GM13976 (cell line): ENCODE data around the gene ADCY5.

Experiments used
- DNase-seq: peaks from one replicate; pipeline ENCODE4 v3.0.0; 2012; ENCODE audit warnings: low spot score
- CTCF ChIP-seq: IDR thresholded peaks from 2 replicates; pipeline ENCODE4 v1.5.1; 2012; ENCODE audit warnings: borderline replicate concordance, mild to moderate bottlenecking; ENCODE audit not compliant: insufficient read depth; ENCODE audit errors: extremely low read depth, missing control alignments, control extremely low read depth
- in situ Hi-C: fragments of 300-500 bp; cut with MboI; formaldehyde crosslinking; loops from one replicate; pipeline ENCODE4 v1.12.0; 2022; ENCODE audit warnings: low sequenced_read_pairs, mixed read lengths, inconsistent platforms; ENCODE audit not compliant: unreplicated experiment

ADCY5 gene

GRCh38 chr3:123404391-123404790 is 44.5 kb downstream of the ADCY5 start:
- DNase-seq: no peak
- in situ Hi-C loops: no loop called here
- no peak for TF ChIP-seq CTCF

DNA sequence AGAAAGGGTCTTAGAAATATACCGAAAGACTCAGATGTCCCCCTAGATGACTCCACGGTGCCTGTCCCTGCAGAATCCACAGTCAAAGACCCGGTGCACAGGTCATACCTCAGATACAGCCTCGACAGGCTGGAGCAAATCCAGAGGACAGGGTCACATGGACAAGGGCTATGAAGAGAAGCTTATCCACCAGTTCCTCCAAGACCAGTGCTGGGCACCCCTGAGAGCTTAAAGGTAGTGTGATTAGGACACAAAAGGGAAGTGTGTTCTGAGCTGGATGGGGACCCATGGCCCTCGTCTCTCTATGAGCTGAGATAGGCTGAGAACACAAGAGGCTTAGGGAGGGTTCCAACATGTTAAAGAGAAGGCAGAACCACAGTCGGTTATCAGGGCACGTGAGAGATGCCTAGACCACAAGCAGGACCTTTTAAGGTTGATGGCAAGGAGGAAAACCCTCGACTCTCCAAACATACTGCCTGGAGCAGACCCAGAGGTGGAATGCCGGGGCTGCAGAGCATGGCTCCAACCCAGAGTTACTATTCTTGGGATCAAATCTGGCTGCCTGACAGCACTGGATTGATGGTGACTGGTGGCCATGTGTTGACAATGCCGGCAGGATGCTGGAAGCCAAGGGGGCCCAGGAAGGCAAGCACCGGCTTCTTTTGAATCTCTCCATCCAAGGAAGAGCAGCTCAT is 46.9 kb downstream of the ADCY5 start:
- DNase-seq: no peak
- in situ Hi-C loops: no loop called here
- TF ChIP-seq CTCF: no peak

DNA sequence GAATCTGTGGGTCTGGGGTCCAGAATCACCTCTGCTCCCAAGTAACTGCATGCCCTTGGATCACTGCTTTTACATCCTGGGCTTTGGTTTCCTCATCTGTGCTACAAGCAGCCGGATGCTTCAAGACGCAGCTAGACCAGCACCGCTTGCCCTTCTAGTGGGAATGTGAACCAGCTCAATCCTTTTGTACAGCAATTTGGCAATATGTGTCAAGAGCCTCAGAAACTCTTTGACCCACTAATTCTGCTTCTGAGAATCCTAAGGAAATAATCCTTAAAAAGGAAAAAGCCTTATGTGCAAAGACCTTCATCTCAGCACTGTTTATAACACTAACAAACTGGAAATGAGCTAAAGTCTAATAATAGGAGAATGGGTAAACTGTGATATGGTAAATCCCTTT is 48.7 kb downstream of the ADCY5 start:
- no peak for DNase-seq
- in situ Hi-C loops: no loop called here
- no peak for TF ChIP-seq CTCF

DNA sequence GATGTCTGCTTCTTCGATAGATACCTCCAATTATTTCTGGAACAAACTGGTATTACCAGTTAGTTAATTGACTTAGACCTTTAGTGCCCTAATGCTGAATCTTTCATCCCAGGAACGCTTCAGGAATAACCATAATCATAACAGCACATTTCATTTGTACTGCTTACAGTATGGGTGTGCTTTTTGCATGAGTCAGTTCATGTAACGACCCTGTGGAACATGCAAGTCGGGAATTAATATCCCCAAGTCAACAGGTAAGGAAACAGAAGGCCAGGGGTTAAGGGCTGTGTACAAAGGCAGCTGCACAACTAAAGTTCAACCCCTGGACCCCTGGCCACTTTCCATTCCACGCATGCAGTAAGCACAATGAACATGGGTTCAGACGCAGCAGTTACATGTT is 49.2 kb downstream of the ADCY5 start:
- TF ChIP-seq CTCF: no peak
- DNase-seq: no peak
- in situ Hi-C loops: no loop called here

DNA sequence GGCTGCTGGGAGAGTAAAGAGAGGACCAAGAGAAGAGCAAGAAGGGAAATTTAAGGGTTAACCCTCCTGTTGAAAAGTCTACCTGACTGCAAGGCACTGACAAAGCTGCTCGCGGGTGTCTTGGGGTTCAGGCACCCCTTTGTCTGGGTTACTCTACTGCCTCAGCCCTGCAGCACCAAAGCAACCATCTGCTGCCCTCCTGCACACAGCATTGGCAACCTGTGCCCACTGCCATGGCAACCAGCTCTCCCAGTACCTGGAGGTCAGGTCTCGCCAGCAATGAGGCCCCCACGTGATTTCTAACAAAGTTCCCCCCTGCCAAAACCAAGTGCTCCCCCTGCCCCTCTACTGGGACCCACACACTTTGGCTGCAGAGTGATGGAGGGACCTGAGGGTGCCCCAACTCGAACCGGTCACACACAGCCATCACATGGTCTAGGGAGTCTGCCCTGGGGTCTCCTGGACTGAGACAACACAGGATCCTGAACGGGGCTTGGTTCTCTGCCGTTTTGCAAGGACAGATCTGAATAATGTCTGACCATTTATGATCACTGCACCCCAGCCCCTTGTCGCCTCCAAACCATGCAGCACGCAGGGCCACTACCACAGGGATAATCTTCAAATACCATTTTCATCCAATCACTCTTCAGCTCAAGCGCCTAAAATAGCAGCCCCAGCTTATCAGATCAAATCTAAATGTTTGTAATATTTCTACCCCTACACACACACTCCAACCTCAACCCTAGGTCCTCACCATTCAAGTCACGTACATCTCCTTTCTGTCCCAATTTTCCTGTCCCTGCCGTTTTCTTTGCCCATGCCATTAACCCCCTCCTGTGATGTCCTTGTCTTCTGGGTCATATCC is 50.7 kb downstream of the ADCY5 start:
- TF ChIP-seq CTCF: no peak
- DNase-seq: no peak
- in situ Hi-C loops: no loop called here

DNA sequence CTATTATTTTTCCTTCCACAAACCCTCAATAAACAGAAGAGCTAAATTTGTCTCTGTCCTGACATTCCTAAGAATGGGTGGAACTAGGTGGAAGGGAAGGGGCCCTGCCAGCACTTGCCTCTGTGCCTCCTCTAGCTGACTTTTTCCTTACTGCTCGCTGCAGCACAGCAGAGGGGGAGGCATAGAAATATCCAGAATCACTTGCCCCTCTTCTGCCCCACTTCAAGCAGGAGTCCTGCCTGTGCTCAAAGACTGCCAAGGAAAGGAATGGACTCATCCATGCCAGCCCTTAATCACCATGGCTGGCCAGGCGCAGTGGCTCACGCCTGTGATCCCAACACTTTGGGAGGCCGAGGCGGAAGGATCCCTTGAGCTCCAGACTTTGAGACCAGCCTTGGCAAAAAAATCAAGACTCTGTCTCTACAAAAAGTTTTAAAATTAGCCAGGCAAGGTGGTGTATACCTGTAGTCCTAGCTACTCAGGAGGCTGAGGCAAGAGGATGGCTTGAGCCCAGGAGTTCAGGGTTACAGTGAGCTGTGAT is 51.8 kb downstream of the ADCY5 start:
- in situ Hi-C loops: no loop called here
- no peak for DNase-seq
- no peak for TF ChIP-seq CTCF
